HG02852 (cell line): ENCODE results near the gene BCDIN3D.
"Not testable (repeated sequence)": the region's sequence is repeated elsewhere in the genome, so short reads cannot be mapped to it uniquely, and the experiment has no call there.

Experiments
- ATAC-seq: cut with Tn5 transposase; IDR thresholded peaks from one replicate; pipeline ENCODE4 v1.9.1; 2021; ENCODE audit warnings: mild to moderate bottlenecking, moderate library complexity; ENCODE audit not compliant: unreplicated experiment

BCDIN3D gene

GRCh38 chr12:49842519-49843352 lies at the start of gene BCDIN3D:
Gene BCDIN3D (minus strand): TSS chr12:49843106. CDS start chr12:49843087, 19 bp downstream.
- peak; percentile 85 for ATAC-seq

GRCh38 chr12:49892084-49892731 lies 49.3 kb upstream of the BCDIN3D start:
- ATAC-seq: no peak

- no peak for ATAC-seq
Observed at GRCh38 chr12:49891476-49891875, 48.6 kb upstream of the BCDIN3D start.

- ATAC-seq: no peak
Observed at GRCh38 chr12:49891012-49891411, 48.1 kb upstream of the BCDIN3D start.

GRCh38 chr12:49890096-49890461 lies 47.2 kb upstream of the BCDIN3D start:
- ATAC-seq: no peak

GRCh38 chr12:49889361-49890095 lies 46.6 kb upstream of the BCDIN3D start:
- ATAC-seq: no peak

- ATAC-seq: no peak
Observed at GRCh38 chr12:49888461-49889151, 45.7 kb upstream of the BCDIN3D start.

GRCh38 chr12:49887536-49888401 lies 44.9 kb upstream of the BCDIN3D start:
- no peak for ATAC-seq

GRCh38 chr12:49887091-49887490 lies 44.2 kb upstream of the BCDIN3D start:
- no peak for ATAC-seq

- ATAC-seq: no peak
Observed at GRCh38 chr12:49885663-49886461, 43.0 kb upstream of the BCDIN3D start.

- no peak for ATAC-seq
Observed at GRCh38 chr12:49885118-49885517, 42.2 kb upstream of the BCDIN3D start.

GRCh38 chr12:49882851-49883464 lies 40.1 kb upstream of the BCDIN3D start:
- ATAC-seq: no peak

- no peak for ATAC-seq
Observed at GRCh38 chr12:49882248-49882850, 39.4 kb upstream of the BCDIN3D start.

GRCh38 chr12:49881415-49882247 lies 38.7 kb upstream of the BCDIN3D start:
- ATAC-seq: no peak

- no peak for ATAC-seq
Observed at GRCh38 chr12:49880756-49881414, 38.0 kb upstream of the BCDIN3D start.

- ATAC-seq: not testable (repeated sequence)
Observed at GRCh38 chr12:49879065-49879464, 36.2 kb upstream of the BCDIN3D start.

- no peak for ATAC-seq
Observed at GRCh38 chr12:49878021-49878420, 35.1 kb upstream of the BCDIN3D start.
